Thyroid gland (tissue), 4 donors: ENCODE data around the gene SNORC.

Experiments
- POLR2A ChIP-seq, 2 donors: fragments of 450-650 bp; IDR thresholded peaks; one replicate each; pipeline ENCODE4 v1.6.1; 2017; ENCODE audit warnings: antibody characterized with exemption in 2 of 2, mild to moderate bottlenecking in 2 of 2, moderate library complexity in 1 of 2
- TF ChIP-seq, protein P1 (sequence below), 6 experiments: fragments of 200-600 bp in 3 of 6; fragments of 450-650 bp in 3 of 6; sonication (generic) in 3 of 6; IDR thresholded peaks; one replicate each; pipeline ENCODE4 v1.5.1; 2016 to 2019; ENCODE audit warnings: antibody characterized with exemption in 6 of 6, mild to moderate bottlenecking in 2 of 6, inconsistent platforms in 1 of 6, moderate library complexity in 1 of 6

GRCh38 chr2:232859385-232859916 lies 10.6 kb upstream of the SNORC start:
- TF ChIP-seq, protein P1, sequence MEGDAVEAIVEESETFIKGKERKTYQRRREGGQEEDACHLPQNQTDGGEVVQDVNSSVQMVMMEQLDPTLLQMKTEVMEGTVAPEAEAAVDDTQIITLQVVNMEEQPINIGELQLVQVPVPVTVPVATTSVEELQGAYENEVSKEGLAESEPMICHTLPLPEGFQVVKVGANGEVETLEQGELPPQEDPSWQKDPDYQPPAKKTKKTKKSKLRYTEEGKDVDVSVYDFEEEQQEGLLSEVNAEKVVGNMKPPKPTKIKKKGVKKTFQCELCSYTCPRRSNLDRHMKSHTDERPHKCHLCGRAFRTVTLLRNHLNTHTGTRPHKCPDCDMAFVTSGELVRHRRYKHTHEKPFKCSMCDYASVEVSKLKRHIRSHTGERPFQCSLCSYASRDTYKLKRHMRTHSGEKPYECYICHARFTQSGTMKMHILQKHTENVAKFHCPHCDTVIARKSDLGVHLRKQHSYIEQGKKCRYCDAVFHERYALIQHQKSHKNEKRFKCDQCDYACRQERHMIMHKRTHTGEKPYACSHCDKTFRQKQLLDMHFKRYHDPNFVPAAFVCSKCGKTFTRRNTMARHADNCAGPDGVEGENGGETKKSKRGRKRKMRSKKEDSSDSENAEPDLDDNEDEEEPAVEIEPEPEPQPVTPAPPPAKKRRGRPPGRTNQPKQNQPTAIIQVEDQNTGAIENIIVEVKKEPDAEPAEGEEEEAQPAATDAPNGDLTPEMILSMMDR (IDR thresholded peaks at IDR 0.05), result no peak
- no peak for TF ChIP-seq POLR2A (IDR thresholded peaks at IDR 0.05)
